Stomach (tissue), 4 donors: ENCODE results near the gene CMKLR1.

ENCODE experiments used
- EP300 ChIP-seq: sonication (generic); formaldehyde crosslinking; IDR thresholded peaks from one replicate; pipeline ENCODE4 v1.6.1; 2017; ENCODE audit warnings: antibody characterized with exemption
- POLR2A ChIP-seq, 4 donors: fragments of 450-650 bp; IDR thresholded peaks; one replicate each; pipeline ENCODE4 v1.6.1; 2016; ENCODE audit warnings: antibody characterized with exemption in 4 of 4, control low read depth in 2 of 4, mild to moderate bottlenecking in 1 of 4, moderate library complexity in 1 of 4
- TF ChIP-seq, protein P1 (sequence below), 7 experiments: fragments of 450-650 bp in 4 of 7; fragments of 200-600 bp in 3 of 7; sonication (generic) in 3 of 7; IDR thresholded peaks; one replicate each; pipeline ENCODE4 v1.5.1; 2016 to 2019; ENCODE audit warnings: antibody characterized with exemption in 7 of 7, control low read depth in 2 of 7, mild to moderate bottlenecking in 1 of 7

- TF ChIP-seq, protein P1, sequence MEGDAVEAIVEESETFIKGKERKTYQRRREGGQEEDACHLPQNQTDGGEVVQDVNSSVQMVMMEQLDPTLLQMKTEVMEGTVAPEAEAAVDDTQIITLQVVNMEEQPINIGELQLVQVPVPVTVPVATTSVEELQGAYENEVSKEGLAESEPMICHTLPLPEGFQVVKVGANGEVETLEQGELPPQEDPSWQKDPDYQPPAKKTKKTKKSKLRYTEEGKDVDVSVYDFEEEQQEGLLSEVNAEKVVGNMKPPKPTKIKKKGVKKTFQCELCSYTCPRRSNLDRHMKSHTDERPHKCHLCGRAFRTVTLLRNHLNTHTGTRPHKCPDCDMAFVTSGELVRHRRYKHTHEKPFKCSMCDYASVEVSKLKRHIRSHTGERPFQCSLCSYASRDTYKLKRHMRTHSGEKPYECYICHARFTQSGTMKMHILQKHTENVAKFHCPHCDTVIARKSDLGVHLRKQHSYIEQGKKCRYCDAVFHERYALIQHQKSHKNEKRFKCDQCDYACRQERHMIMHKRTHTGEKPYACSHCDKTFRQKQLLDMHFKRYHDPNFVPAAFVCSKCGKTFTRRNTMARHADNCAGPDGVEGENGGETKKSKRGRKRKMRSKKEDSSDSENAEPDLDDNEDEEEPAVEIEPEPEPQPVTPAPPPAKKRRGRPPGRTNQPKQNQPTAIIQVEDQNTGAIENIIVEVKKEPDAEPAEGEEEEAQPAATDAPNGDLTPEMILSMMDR (IDR thresholded peaks at IDR 0.05): no peak
- TF ChIP-seq EP300 (no peak), POLR2A (IDR thresholded peaks at IDR 0.05) (no peak)
These were observed 37.1 kb downstream of the CMKLR1 start for GRCh38 chr12:108302016-108302402.
